GM21528 (cell line): ENCODE measurements around the gene SFMBT2.

Experiments used
- ATAC-seq: cut with Tn5 transposase; IDR thresholded peaks from one replicate; pipeline ENCODE4 v1.9.1; 2021; ENCODE audit warnings: mild to moderate bottlenecking, moderate library complexity; ENCODE audit not compliant: unreplicated experiment, low FRiP score

SFMBT2 gene

DNA sequence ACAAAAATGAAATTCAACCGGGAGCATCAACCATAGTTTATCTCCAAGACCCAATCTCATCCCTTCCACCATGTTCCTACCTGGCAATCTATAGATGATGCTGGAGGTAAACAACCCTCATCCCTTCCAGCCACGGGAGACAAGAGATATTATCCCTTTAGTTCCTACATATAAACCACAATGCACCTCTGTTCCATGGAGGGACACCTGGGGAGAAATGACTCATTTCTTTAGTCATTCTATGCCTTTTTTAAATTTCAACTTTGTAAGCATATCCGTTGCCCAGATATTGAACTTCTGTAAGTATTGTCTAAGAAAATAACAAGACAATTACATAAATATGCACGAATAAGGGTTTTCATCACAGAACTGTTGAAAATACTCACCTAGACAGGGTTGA lies 15.5 kb upstream of the SFMBT2 start:
- ATAC-seq, result no peak

DNA sequence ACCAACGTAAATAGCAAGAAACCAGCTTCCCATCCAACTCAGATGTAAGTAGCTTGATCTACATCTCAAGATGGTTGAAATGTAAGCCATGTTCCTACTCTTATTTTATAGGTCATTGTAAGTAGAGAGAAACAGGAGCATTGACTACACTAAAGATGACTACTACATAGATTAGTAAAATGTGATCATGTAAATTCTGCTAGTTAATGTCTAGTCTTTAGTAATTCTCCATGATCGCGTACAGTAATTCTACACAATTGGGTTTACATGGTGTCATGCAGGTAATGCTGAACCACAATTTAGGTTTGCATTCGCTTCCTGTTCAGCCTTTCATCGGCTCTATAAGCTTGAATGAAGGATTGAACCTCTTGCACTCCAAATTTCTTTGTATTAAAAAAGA lies 14.9 kb upstream of the SFMBT2 start:
- no peak for ATAC-seq

DNA sequence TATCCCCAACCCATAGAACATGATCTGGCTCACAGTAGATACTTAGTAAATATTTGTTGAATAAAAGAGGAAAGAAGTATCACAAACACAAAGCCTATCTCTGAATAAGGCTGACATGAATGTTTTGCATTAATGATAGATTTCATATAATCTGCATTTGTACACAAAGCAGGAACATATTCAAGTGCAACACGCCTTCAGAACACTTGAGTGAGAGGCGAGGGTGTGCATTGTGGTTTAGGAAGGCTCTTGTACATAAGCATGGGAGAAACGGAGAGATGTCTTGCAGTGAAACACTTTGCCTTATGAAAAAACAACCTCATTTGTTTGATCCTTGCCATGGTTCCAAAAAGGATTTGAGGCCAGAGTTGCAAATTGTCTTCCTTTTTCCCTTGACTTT lies 14.1 kb upstream of the SFMBT2 start:
- ATAC-seq, result no peak

DNA sequence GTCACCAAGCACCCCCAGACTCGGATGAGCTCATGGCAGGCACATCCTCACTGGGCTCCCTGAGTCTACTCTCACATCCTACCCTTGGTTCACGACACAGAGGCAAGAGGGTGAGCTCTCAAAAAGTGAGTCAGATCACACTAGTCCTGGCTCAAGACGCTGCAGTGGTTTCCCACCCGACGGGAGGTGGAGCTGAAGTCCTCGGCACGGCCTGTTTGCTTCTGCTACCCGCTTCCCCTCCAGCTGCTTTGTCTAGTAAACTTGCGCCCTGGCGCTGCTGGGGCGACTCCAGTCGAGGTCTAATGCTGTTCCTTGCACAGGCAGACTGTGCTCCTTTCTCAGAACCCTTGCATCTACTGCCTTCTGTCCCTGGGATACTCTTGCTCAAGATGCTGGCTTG lies 13.5 kb upstream of the SFMBT2 start:
- ATAC-seq, result no peak

DNA sequence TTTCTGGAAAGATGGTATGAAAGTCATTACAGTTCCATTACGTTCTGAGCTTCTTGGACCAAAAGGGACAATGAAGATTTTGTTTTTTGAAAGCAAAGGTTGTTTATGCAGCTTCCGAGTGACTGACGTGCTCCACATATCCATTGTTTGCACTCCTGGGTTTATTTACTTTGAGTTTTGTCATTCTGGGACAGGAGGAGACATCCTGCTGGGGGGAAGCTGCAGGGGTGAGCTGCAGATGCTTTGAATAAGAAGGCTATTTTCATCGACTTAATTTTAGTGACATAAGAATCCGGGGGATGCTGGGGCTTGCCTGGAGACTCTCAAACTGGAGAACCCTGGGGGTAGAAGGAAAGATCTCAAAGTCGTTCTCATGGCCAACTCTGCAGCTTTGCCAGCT lies 12.7 kb upstream of the SFMBT2 start:
- ATAC-seq, result no peak

DNA sequence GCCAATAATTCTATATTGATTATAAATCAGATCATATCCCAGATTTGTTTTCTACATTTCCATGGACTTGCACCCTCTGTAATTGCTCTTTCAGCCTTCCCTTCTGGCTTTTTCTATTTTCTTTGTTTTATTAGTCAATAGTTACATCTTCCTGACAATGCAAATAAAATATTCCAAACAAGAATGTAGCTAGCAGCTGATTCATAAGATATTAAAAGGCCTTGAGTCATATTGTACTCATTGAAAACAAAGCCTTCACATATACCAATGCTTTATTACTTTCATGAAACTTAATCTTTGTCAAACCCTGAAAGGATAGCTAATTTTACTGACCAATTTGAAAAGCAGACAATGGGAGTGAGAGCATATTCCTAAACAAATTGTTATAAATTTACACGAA lies 10.7 kb upstream of the SFMBT2 start:
- ATAC-seq, result no peak

DNA sequence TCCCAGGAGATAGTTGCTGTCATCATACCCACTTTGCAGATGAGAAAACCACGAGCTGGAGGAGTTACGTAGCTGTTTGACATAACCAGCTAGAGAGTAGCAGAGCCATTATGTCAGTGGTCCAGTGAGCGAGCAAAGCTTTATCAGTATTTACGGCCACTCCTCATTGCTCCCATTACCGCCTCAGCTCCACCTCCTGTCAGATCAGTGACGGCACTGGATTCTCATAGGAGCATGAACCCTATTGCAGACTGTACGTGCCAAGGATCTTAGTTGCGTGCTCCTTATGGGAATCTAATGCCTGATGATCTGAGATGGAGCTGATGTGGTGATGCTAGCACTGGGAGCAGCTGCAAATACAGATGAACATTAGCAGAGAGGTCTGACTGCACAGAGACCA lies 9.2 kb upstream of the SFMBT2 start:
- no peak for ATAC-seq

DNA sequence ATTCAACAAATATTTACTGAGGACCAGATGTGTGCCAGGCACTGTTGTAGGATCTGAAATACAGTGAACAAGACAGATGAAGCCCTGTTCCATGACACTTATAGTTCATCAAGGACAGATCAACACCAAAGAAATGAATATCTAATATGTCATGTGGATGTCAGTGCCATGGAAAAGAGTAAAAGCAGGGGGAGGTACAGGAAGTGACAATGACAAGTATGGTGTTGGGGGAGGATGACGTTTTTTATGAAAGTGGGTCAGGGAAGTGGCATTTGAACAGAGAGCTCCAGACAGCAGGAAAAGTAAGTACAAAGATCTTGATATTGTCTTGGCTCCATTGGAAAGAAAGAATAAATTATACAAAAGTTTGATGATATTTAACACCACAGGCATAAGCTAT lies 7.0 kb upstream of the SFMBT2 start:
- ATAC-seq, result no peak

DNA sequence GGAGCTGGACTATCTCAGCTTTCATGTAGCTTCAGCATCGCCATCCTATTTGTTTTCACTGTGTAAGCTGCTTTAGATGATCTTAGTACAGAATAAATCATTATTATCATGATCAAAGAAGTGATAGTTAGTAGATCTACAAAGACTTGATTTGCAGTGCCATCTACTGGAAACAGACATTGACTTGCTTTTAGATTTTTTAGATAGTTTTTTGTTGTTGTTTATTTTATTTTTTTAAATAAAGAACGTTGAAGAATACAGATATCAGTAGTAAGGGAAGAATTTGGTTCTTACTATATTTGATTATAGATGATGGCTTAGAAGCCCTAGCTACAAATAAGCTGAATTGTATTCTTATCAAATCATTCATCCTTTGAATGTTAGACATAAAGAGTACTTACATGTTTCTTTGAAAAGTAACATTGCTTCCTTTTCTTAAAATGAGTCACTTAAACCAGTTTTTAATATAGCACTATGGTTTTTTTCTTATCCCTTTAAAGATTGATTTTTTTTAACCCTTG lies 6.3 kb upstream of the SFMBT2 start:
- ATAC-seq, result no peak

DNA sequence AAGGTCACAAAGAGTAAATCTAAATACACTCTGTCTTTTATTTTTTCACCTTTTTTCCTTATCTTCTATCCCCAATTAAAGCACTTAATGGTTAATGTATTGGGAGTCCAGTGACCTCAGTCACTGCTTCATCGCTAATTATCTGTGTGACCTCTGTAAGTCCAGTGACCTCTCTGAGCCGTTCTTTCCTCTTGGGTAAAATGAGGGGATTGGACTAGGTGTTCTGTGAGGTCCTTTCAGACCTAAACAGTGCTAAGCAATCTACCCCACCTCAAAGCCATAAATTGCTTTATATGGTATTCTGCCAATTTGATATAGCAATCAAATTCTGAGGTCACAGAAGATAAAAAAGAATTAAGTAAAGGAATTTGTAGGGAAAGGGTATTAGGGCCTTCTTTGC lies 3.9 kb upstream of the SFMBT2 start:
- no peak for ATAC-seq

DNA sequence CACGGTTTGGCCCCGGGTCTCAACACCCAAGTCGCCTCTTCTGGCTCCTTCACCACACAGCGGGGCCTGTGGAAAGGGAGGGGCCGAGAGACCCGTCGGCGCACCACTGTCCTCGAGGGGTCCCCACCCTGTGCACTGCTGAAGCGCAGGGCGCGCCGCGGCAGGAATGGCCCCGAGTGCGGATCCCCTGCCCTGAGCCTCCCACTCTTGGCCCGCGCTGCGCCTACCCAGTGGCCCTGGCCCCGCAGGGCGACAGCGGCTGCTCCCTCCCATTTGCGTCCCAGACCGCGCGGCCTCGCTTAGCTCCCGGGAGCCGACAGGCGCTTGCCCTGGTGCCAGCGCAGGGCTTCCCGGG lies 2.1 kb upstream of the SFMBT2 start:
- no peak for ATAC-seq

DNA sequence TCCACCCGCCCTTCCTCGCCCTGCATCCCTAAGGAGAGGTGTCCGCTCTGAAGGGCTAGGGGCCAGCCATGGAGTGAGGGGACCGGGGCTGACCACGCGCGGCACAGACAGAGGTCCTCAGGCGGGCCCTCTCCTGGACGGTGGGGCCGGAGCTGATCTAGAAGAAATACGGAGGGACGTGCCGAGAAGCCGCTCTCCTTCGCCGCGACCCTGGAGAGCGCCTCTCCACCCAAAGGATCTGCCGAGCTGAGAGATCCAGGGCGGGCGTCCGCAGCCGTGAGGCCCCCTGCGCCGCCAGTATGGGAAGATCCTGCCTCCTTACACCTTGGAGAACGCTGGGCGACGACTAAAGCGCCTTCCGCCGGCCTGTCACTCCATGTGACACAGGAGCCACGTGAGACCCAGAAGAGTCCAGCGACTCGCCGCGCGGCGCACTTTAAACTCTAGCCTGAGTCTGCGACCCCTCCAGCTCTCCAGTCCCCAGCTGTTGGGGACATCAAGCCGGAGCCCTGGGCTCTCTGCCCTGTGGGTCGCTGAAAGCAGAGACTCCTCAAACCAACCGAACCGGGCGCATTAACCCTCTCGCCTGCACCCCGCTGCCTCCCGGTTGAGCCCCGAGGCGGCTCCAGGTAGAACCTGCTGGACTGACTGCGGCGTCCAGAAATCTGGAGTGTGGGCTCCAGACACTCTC lies 1.5 kb upstream of the SFMBT2 start:
- no peak for ATAC-seq

DNA sequence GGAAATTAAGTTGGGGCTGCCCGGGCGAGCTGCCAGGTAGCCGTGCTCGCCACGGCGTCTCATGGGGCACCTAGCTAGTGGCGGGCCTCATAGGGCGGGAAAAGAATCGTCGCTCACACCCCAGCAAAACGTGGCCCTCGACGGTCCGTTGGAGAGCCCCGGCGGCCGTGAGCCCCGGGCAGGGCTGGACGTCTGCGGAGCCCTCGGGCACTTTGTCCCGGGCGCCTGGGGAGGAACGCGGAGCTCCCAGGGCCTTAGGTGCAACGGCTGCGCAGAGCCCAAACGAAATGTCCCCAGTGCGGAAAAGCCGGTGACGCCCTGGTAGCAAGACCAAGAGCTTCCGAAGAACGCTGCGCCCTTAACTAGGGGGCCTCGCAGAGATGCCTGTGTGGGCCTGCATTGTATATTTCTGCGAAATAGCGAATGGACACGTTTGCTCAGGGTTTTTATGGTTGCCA lies 866 bp upstream of the SFMBT2 start:
- ATAC-seq, result peak; percentile 3

DNA sequence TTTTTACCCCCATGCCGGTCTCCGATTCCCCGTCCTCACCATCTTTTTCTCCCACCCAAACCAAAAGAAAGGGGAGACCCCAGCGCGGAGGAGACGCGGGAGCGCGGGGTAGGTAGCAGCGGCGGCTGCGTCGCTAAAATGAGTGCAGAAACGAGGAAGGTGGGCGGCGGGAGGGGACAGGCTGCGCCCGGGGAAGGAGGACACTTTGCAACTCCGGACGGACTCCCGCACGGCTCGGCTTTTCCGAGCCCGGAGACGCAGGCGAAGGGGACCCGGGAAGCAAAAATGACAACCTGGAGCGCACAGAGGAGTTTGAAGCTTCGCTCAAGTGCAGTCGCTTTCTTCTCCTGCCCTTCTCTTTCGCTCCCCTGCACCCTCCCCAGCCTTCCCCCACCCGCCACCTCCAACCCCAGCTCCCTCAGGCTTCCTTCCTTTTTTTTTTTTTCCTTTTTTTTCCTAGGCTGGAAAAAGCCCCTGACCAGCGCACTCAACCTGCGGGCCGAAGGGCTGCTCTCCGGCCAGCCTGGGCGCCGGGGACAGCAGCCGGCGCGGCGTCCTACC lies 453 bp downstream of the SFMBT2 start:
- no peak for ATAC-seq

DNA sequence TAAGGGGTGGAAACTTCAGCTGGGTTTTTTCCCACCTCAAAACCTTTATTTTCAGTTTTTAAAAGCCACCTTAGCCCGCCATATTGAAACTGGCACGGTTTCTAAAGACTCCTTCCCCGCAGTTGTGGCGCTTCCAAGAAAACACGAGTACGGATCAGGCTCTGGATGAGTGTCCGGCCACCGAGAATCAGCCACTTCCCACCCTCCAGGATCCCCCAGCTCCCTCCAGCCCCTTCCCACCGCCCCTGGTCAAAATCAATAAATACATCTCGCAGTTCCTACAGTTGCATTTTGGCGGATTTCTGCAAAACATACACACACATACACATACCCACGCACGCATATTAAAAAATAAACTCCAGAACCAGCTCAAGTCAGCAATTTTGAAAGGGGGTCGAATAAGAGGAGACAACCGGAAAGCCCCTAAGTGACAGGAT lies 1.1 kb downstream of the SFMBT2 start:
- ATAC-seq, result no peak

DNA sequence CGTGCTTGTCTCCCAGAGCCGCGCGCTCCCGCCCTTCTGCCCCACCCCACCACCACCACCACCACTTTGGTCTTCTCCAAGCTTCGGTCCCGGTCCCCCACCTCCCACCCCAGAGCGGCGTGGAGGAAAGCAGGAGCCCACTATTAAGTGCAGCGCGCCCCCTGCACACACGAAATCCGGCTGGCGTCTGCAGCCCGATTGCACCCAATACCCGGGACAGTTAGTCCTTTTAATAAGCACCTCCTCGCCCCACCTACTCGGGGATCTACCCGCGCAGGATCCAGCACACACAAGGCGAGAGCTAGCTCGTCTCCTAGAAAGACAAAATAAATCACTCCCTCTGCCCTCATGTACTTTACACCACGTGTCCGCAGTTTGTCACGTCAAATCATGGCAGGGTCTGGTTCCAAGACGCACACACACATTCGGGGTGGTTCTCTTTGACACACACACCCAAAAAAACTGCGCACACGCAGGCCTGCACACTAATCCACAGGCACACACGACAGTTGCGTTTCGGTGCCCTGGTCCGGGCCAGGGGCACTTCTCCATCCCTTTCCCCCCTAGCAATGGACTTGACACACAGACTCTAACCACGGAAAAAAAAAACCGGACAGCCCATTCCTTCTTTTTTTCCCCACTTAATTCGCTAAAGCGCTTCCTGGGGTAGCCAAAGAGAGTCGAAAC lies 1.6 kb downstream of the SFMBT2 start:
- ATAC-seq, result no peak

DNA sequence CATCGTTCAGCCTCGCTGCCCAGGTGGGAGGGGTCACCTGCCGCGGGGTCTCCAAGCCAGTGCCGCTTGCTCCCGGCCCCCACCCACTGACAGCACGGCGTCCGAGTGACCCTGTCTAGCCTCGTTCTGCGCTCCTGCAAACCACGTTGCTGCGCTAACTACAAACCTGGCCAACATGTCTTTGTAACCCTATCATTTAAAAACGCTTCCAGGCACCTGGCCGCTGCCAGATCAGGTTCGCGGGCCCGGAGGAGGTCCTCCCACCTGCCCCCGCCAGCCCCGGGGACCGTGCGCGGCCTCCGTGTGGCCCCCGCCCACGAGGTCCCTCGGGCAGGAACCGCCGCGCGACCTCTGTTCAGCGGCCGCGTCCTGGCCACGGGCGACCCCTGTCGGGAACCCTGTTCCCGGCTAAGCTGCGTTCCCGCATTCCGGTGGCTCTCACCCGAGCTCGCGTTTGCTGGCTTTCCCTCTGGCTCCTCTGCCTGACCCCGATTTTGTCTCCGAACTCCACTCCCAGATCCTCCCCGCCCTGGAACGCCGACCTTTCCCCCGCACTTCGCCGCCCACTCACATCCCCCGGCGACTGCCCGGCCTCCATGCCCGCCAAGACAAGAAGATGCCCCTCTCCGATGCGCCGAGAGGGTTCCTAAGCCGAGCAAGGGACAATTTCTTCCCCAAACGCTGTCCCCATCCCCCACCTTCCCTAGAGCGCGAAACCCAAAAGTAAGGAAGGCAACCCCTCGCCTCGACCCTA lies 2.4 kb downstream of the SFMBT2 start:
- no peak for ATAC-seq

DNA sequence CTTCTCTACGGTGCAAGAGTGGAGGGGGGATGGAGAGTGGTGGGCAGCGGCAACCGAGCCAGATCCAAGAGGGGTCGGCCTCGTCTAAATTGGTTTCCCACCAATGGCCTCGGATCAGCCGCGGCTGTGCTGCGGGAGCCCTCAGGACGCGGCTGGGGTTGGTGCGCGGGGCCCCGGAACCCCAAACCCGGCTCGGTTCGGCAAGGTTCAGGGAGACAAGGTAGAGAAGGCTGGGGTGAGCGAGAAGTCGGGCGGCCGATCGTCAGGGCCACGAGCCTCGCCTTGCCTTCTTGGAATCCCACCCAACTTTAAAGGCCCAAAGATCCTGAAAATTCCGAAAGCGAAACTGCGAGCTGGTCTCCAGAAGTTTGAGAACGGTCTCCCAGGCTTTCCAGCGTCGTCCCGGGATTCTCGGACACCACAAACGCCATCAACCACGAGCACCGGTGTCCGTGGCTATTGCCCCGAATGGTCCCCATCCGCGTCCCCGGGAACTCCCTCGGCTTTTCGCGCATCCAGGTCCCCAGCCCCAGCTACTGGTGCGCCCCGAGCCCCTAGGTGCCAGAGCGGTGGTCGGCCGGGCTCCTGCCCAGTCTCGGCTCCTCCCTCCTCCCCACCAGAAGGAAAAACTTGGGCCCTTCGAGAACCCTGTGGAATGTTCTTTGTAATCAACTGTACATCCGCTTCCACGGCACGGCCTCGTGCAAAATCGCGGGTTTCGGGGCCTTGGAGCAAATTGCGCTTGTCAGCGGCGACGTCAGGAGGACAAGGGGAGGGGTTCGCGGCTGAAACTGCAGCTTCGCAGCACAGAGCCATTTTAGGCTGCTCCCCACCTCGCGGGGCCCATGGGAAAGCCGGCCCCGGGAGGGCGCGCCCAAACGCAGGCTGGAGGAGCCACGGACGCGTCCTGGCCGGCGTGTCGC lies 3.2 kb downstream of the SFMBT2 start:
- no peak for ATAC-seq

DNA sequence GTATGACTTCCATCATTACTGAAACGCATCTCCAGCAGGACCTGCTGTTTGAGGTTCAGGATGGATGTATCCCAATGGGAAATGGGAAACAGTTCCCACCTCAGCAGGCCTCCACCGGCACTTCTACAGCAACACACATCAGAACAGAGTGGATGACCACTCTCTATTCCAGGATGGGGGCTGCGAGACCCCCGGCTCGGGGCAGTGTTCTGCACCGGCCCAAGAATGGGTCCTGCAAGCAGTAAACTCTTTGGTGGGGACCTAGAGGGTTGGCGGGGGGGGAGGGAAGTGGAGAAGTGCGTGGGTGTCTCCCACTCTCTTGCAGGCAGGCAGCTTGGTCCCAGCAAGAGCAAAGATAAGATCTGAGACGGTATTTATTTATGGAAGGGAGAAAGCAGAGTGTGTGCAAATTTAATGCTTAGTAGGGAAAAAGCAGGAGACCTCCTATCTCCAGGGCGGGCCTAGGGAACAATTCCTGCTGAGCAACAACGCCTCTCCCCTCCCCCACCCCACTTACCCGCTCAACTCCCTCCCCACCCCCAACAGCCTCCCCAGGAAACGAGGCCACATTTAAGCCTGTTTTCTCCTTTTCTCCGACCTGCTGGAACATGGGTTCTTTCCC lies 4.0 kb downstream of the SFMBT2 start:
- no peak for ATAC-seq

DNA sequence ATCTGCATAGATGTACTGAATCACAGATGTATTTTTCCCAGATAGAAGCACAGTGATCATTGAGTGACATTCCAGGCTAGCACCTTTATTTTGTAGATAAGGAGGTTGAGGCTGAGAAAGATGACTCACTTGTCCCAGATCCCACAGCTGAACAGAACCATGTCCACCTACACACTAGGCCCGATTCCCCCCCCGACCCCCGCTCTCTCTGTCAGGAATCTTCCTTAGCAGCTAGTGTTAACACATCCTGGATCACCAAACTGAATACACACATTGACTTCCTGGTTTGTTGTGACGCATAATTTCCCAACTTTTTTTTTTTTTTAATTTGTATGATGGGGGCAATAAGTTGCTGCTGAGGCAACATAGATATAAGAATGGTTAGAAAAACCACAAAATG lies 5.2 kb downstream of the SFMBT2 start:
- ATAC-seq, result no peak
